ENCODE data around the gene ADAP1. TPM values are rescaled to one million over a fixed set of nuclear protein-coding genes. Genes with fewer than 3 reads are reported as not detected.

ADAP1 gene
- total RNA-seq, 1 experiment from 2014 or later: 77.6 TPM

DNA sequence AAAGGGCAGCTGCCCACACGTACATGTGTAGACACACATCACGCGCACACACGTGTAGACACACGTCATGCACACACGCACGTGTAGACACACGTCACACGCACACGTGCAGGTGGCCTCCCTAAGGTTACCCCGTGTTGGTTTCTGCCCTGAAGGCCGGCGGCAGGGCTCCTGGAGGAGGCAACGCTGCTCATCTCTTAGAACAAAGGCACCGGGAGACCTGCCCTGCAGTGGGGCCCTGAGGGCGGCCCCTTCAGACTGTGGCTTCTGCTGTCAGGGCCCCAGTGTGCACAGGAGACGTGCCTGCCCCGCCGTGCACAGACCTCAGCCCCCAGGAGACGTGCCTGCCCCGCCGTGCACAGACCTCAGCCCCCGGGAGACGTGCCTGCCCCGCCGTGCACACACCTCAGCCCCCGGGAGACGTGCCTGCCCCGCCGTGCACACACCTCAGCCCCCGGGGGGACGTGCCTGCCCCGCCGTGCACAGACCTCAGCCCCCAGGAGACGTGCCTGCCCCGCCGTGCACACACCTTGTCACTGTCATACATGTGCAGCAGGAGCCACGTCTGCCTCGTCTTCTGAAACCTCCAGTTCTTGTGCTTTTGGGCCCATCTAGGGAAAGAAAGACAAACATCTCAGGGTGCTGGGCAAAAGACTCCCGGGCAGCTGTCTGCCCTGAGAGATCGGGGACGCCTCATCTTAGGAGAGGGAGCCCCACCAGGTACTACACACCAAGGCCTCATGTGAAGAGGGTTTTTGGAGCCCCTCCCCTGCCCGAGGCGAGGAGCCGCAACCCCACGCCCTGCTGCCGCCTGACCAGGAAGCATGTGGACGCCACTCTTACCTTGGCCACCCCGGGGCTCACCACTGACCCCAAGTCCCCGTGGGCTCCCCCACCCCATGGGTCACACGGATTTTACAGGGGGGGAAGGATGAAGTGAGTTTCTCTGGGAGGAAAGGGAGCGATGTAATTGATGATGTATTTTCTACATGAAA lies 45.8 kb upstream of the ADAP1 start:
- TF ChIP-seq, protein P1, sequence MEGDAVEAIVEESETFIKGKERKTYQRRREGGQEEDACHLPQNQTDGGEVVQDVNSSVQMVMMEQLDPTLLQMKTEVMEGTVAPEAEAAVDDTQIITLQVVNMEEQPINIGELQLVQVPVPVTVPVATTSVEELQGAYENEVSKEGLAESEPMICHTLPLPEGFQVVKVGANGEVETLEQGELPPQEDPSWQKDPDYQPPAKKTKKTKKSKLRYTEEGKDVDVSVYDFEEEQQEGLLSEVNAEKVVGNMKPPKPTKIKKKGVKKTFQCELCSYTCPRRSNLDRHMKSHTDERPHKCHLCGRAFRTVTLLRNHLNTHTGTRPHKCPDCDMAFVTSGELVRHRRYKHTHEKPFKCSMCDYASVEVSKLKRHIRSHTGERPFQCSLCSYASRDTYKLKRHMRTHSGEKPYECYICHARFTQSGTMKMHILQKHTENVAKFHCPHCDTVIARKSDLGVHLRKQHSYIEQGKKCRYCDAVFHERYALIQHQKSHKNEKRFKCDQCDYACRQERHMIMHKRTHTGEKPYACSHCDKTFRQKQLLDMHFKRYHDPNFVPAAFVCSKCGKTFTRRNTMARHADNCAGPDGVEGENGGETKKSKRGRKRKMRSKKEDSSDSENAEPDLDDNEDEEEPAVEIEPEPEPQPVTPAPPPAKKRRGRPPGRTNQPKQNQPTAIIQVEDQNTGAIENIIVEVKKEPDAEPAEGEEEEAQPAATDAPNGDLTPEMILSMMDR (IDR thresholded peaks at IDR 0.05; ENCODE audit: insufficient read depth in 1 of 2, low read depth in 1 of 2, low read length in 1 of 2, severe bottlenecking in 1 of 2, unreplicated experiment in 1 of 2): no peak
- ChIA-PET CTCF (no interaction called here), POLR2A (no interaction called here)
- H3K36me3 ChIP-seq (ENCODE audit: control insufficient read depth, insufficient read depth, low read length): peaks cover 2% of the 10 kb centered on the region; the same call in 1 of the 2 replicates
- BruUV-seq (replicated peaks): no TSS peak
- no peaks in the 10 kb centered on the region for H3K4me1 ChIP-seq
- Mint-ChIP-seq H3K9me3 (ENCODE audit: unreplicated experiment) (no peaks in the 10 kb centered on the region), H3K27me3 (ENCODE audit: insufficient read depth, unreplicated experiment) (no peaks in the 10 kb centered on the region), H3K4me1 (ENCODE audit: low read depth, unreplicated experiment) (no peaks in the 10 kb centered on the region), H3K36me3 (ENCODE audit: insufficient read depth, unreplicated experiment) (peaks cover 31% of the 10 kb centered on the region), H3K4me3 (ENCODE audit: unreplicated experiment) (no peak overlapping the region), H3K27ac (ENCODE audit: unreplicated experiment) (no peak overlapping the region)
- H3K27me3 ChIP-seq (replicated peaks; ENCODE audit: control insufficient read depth, insufficient read depth, low read length): no peaks in the 10 kb centered on the region
- no peaks in the 10 kb centered on the region for H3K9me3 ChIP-seq
- DNase-seq: no peak
- intact Hi-C loops (cut with micrococcal nuclease; ENCODE audit: unreplicated experiment): no loop called here
- H3K4me3 ChIP-seq (ENCODE audit: low read depth, low read length): no peak overlapping the region

DNA sequence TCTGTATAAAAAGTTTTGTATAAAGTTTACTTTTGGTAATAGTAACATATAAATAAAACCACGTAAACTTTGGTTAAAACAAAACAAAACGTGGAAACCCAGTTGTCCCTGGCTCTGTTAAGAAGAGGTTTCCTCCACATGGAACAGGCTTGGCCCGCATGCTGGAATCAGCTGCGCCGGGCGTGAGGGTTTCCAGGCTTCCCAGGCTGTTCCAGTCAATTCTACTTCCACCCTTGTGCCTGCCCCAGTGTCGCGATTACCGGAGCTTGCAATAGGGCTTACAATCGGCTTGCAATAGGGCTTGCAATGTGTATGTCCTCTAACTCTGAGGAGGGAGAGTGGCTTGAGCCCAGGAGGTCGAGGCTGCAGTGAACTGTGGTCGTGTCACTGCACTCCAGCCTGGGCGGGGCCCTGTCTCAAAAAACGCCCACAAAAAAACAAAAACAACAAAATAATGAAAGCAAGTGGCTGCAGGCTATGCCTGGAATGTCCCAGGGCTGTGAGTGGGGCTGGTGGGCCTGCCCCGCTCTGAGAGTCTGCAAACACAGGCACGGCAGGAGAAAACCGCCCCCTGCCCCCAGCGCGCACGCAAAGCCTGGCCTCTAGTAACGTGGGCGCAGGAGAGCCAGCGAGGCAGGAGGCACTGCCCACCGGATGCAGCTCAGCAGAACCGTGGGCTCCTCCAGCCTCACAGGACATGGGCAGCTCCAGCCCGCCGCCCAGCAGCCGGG lies 44.8 kb upstream of the ADAP1 start:
- POLR2A ChIA-PET: no interaction called here
- H3K9me3 Mint-ChIP-seq (ENCODE audit: unreplicated experiment): no peaks in the 10 kb centered on the region
- intact Hi-C loops (cut with micrococcal nuclease; ENCODE audit: unreplicated experiment): no loop called here
- CTCF ChIA-PET: no interaction called here
- TF ChIP-seq, protein P1 (IDR thresholded peaks at IDR 0.05; ENCODE audit: insufficient read depth in 1 of 2, low read depth in 1 of 2, low read length in 1 of 2, severe bottlenecking in 1 of 2, unreplicated experiment in 1 of 2): no peak
- no TSS peak for BruUV-seq (replicated peaks)
- no peak overlapping the region for H3K27ac Mint-ChIP-seq (ENCODE audit: unreplicated experiment)
- no peaks in the 10 kb centered on the region for H3K27me3 Mint-ChIP-seq (ENCODE audit: insufficient read depth, unreplicated experiment)
- H3K27me3 ChIP-seq (replicated peaks; ENCODE audit: control insufficient read depth, insufficient read depth, low read length): no peaks in the 10 kb centered on the region
- no peaks in the 10 kb centered on the region for H3K4me1 ChIP-seq
- H3K4me1 Mint-ChIP-seq (ENCODE audit: low read depth, unreplicated experiment): no peaks in the 10 kb centered on the region
- no peak overlapping the region for H3K4me3 ChIP-seq (ENCODE audit: low read depth, low read length)
- H3K36me3 ChIP-seq (ENCODE audit: control insufficient read depth, insufficient read depth, low read length): peaks cover 2% of the 10 kb centered on the region; the same call in 1 of the 2 replicates
- H3K9me3 ChIP-seq: no peaks in the 10 kb centered on the region
- DNase-seq: no peak
- peaks cover 38% of the 10 kb centered on the region for H3K36me3 Mint-ChIP-seq (ENCODE audit: insufficient read depth, unreplicated experiment)
- no peak overlapping the region for H3K4me3 Mint-ChIP-seq (ENCODE audit: unreplicated experiment)

Measured in Caco-2 (cell line).